Ovary (tissue), 3 donors: ENCODE data around the gene COL15A1.

Experiments
- CTCF ChIP-seq, 3 donors: fragments of 450-650 bp in 2 of 3; fragments of 200-600 bp in 1 of 3; IDR thresholded peaks; one replicate each; pipeline versions ENCODE4 v1.5.1 to v1.8.0; 2016 to 2022; ENCODE audit warnings: antibody characterized with exemption in 3 of 3, mild to moderate bottlenecking in 1 of 3
- POLR2A ChIP-seq: fragments of 450-650 bp; IDR thresholded peaks from one replicate; pipeline ENCODE4 v1.6.1; 2017; ENCODE audit warnings: antibody characterized with exemption, mild to moderate bottlenecking, moderate library complexity
- donor health status: DM: no; HTN: no; CAD: no.

GRCh38 chr9:98970532-98971041, 26.9 kb downstream of the COL15A1 start:
- no peak for TF ChIP-seq CTCF (IDR thresholded peaks at IDR 0.05)
- no peak for TF ChIP-seq POLR2A
